ENCODE measurements around the gene SRRM2.

SRRM2 gene

DNA sequence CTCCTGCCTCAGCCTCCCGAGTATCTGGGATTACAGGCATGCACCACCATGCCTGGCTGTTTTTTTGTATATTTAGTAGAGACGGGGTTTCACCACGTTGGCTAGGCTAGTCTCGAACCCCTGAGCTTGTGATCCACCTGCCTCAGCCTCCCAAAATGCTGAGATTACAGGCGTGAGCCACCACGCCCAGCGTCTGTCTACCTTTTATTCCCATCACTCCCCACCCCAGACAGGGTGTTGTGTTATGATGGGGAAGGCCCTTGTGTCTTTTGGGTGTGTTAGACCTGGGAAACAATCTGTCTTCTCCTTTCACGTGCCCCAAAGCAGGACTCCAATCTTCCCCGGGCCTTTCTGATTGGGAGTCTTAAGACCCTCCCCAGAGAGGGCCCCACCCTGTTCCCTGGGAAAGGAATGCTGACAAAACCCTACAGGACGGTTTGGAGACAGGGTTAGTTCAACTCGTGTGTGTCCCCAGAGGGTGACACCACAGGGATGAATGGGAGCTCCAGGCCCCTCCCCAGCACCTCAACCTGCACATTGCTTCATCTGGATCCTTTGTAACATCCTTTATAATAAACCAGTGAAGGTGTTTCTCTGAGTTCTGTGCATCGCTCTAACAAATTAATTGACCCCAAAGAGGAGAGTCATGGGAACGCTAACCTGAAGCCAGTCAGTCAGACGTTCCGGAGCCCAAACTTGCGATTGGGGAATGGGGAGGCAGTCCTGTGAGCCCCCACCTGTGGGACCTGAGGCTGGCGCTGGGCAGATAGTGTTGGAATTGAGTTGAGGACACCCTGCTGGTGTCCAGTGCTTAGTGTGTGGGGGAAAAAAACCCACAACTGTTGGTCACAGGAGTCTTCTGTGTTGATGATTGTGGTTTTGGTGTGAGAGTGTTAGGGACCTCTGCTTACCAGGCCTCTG is 27.8 kb downstream of the SRRM2 start:
- no peak overlapping the region for H3K9ac ChIP-seq (ENCODE audit: low read length)
- no peaks in the 10 kb centered on the region for H3K36me3 ChIP-seq (ENCODE audit: control insufficient read depth, insufficient read depth, low read length)
- H3K27ac ChIP-seq (ENCODE audit: low read depth, low read length), result no peak overlapping the region
- peaks cover 4% of the 10 kb centered on the region for H3K27me3 ChIP-seq (ENCODE audit: control insufficient read depth, insufficient read depth, low read length)
- H3K4me3 ChIP-seq (ENCODE audit: low read length), result no peak overlapping the region
- H3K4me1 ChIP-seq (ENCODE audit: control insufficient read depth, insufficient read depth, low read length), result peaks cover 3% of the 10 kb centered on the region

GRCh38 chr16:2782583-2783351 is 30.3 kb downstream of the SRRM2 start:
- Histone ChIP-seq H3K4me3 (ENCODE audit: low read length) (no peak overlapping the region), H3K9ac (ENCODE audit: low read length) (no peak overlapping the region), H3K27me3 (ENCODE audit: control insufficient read depth, insufficient read depth, low read length) (peaks cover 16% of the 10 kb centered on the region), H3K36me3 (ENCODE audit: control insufficient read depth, insufficient read depth, low read length) (no peaks in the 10 kb centered on the region), H3K27ac (ENCODE audit: low read depth, low read length) (no peak overlapping the region), H3K4me1 (ENCODE audit: control insufficient read depth, insufficient read depth, low read length) (peaks cover 3% of the 10 kb centered on the region)

- no peaks in the 10 kb centered on the region for H3K36me3 ChIP-seq (ENCODE audit: control insufficient read depth, insufficient read depth, low read length)
- no peak overlapping the region for H3K4me3 ChIP-seq (ENCODE audit: low read length)
- no peak overlapping the region for H3K9ac ChIP-seq (ENCODE audit: low read length)
- H3K4me1 ChIP-seq (ENCODE audit: control insufficient read depth, insufficient read depth, low read length), result no peaks in the 10 kb centered on the region
- no peak overlapping the region for H3K27ac ChIP-seq (ENCODE audit: low read depth, low read length)
- peaks cover 19% of the 10 kb centered on the region for H3K27me3 ChIP-seq (ENCODE audit: control insufficient read depth, insufficient read depth, low read length)
Observed at GRCh38 chr16:2783581-2784357, 31.3 kb downstream of the SRRM2 start.

DNA sequence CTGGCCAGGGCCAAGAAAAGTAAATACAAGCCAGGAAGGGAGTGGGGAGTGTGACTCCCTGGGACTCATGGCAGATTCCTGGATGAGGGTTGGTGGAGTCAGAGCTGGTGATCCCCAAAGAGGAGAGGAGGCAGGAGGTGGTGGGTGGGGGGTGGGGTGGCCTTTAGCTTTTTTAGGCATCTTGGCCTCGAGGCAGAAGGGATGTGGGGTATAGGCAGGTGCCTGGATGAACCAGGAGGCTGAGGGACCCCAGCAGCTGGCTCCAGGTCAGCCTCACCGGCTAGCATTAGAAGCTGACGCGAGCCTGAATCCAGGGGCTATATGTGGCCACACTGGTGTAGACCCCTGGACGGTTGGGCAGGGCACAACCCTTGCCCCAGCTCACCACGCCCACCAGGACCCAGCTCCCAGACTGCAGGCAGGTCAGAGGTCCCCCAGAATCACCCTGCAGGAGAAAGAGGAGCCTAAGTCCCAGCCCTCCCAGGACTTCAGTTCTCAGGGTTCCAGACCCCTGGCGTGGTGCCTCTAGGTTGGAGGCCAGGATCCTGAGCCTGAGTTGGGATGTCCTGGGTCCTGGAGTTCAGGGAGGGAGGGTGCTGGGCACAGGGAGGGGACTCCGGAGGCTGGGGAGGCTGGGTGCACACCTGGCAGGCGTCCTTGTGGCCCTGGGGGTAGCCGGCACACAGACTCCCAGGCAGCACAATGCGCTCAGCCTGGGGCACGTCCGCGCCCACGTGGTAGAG is 32.1 kb downstream of the SRRM2 start:
- H3K36me3 ChIP-seq (ENCODE audit: control insufficient read depth, insufficient read depth, low read length), result no peaks in the 10 kb centered on the region
- H3K4me1 ChIP-seq (ENCODE audit: control insufficient read depth, insufficient read depth, low read length), result no peaks in the 10 kb centered on the region
- peak overlapping the region; percentile 43 for H3K4me3 ChIP-seq (ENCODE audit: low read length)
- no peak overlapping the region for H3K27ac ChIP-seq (ENCODE audit: low read depth, low read length)
- H3K9ac ChIP-seq (ENCODE audit: low read length), result no peak overlapping the region
- H3K27me3 ChIP-seq (ENCODE audit: control insufficient read depth, insufficient read depth, low read length), result peaks cover 19% of the 10 kb centered on the region

DNA sequence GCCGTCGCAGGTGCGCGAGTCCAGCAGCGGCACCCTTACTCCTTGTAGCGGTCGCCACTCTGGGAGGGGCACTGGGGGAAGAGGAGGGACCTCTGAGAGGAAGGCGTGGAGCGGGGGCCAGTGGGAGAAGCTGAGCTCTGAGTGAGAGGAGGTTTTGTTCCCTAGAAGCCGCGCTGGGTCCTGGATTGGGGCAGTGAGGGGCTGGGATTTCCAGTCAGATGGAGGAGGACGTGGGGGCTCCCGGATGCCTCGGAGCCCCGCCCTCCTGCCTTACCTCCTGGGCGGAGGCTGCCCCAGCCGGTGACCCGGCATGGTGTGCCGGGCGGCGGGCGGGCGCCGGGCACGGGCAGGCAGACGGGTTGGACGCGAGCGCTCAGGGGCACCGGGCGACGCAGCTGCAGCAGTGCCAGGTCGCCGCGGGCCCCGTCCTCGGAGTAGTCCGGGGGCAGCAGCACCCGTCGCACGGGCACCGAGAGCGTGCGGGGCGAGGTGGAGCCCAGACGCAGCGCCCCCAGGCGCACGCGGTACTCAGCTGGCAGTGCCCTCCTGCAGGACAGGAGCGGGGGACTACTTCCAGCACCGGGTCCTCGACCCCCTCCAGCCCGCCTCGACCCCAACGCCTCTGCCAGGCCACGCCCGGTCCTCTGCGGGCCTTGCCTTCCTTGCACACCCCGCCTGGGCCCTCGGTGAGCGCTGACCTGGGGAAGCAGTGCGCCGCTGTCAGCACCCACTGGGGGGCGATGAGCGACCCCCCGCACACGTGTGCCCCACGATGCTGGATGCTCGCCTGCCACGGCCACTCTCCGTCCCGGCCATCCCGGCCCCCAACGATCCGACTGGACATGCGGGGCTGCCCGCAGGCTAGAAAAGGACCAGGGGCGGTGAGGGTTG is 32.9 kb downstream of the SRRM2 start:
- Histone ChIP-seq H3K36me3 (ENCODE audit: control insufficient read depth, insufficient read depth, low read length) (no peaks in the 10 kb centered on the region), H3K9ac (ENCODE audit: low read length) (no peak overlapping the region), H3K27me3 (ENCODE audit: control insufficient read depth, insufficient read depth, low read length) (peaks cover 19% of the 10 kb centered on the region), H3K4me3 (ENCODE audit: low read length) (peak overlapping the region; percentile 43), H3K27ac (ENCODE audit: low read depth, low read length) (no peak overlapping the region), H3K4me1 (ENCODE audit: control insufficient read depth, insufficient read depth, low read length) (no peaks in the 10 kb centered on the region)

DNA sequence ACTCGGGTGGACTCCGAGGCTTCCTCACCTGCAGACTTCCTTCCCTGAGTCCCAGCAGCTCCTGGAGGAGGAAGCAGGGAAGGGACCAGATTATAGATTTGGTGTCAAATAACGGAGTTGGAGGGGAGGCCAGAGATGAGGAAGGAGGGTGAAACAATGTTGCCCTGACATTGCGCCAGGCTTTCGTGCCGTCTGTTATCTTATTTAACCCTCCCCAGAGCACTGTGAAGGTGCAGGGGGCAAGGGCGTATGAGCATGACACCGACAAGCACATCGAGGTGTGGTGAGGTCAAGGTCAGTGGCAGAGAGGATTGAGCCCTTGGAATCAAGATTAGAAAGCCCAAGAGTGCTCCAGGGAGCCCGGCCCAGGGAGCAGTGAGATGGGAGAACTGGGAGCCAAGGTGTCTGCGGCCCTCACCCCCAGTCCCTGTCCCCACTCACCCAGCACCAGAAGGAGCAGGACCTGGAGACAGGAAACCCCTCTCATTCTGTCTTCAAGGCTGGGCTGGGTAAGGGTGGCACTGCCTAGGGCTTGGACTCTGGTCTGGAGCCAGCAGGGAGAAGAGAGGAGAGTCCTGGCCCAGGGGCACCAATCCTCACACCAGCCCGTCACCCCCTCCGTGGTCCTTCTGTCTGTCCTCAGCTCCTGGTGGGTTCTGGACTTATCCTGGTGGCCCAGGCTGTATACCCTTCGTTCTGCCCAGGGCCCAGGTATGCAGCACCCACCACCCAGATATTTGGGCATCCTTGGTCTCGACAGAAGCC is 33.8 kb downstream of the SRRM2 start:
- no peak overlapping the region for H3K27ac ChIP-seq (ENCODE audit: low read depth, low read length)
- no peaks in the 10 kb centered on the region for H3K36me3 ChIP-seq (ENCODE audit: control insufficient read depth, insufficient read depth, low read length)
- no peaks in the 10 kb centered on the region for H3K4me1 ChIP-seq (ENCODE audit: control insufficient read depth, insufficient read depth, low read length)
- H3K9ac ChIP-seq (ENCODE audit: low read length), result no peak overlapping the region
- peaks cover 19% of the 10 kb centered on the region for H3K27me3 ChIP-seq (ENCODE audit: control insufficient read depth, insufficient read depth, low read length)
- no peak overlapping the region for H3K4me3 ChIP-seq (ENCODE audit: low read length)

DNA sequence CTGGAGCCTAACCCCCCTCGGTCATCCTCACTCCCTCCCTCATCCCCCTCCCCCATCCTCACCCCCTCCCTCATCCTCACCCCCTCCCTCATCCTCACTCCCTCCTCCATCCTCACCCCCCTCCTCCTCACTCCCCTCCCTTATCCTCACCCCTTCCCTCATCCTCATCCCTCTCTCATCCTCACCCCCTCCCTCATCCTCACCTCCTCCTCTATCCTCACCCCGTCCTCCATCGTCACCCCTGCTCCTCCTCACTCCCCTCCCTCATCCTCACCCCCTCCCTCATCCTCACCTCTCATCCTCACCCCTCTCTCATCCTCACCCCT is 34.4 kb downstream of the SRRM2 start:
- no peak overlapping the region for H3K27ac ChIP-seq (ENCODE audit: low read depth, low read length)
- H3K4me3 ChIP-seq (ENCODE audit: low read length), result no peak overlapping the region
- H3K36me3 ChIP-seq (ENCODE audit: control insufficient read depth, insufficient read depth, low read length), result no peaks in the 10 kb centered on the region
- no peak overlapping the region for H3K9ac ChIP-seq (ENCODE audit: low read length)
- peaks cover 19% of the 10 kb centered on the region for H3K27me3 ChIP-seq (ENCODE audit: control insufficient read depth, insufficient read depth, low read length)
- no peaks in the 10 kb centered on the region for H3K4me1 ChIP-seq (ENCODE audit: control insufficient read depth, insufficient read depth, low read length)

DNA sequence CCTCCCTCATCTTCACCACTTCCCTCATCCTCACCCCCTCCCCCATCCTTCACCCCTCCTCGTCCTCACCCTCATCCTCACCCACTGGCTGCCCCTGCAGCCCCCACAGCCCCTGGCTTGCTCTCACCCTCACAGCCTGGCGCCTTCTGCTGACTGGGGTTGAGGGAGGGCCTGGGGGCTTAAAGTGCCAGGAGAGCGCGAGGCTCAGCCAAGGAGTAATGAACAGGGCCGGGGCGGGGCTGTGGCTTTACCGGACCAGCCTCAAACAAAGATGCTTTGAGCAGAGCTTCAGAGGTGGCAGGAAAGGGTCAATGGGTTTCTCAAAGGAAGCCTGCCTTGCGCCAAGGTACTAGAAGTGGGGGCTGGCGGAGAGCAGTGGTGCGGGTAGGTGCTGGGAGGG is 35.0 kb downstream of the SRRM2 start, which contains the start of gene PRSS33:
PRSS33 (minus strand) TSS at position 155 of the 400 bp plus-strand sequence. CDS start 1,013 bp downstream, outside the sequence.
- Histone ChIP-seq H3K27ac (ENCODE audit: low read depth, low read length) (no peak within 1 kb of the TSS), H3K9ac (ENCODE audit: low read length) (no peak within 1 kb of the TSS), H3K36me3 (ENCODE audit: control insufficient read depth, insufficient read depth, low read length) (no peaks in the 10 kb centered on the region), H3K4me3 (ENCODE audit: low read length) (no peak within 1 kb of the TSS), H3K4me1 (ENCODE audit: control insufficient read depth, insufficient read depth, low read length) (no peaks in the 10 kb centered on the region), H3K27me3 (ENCODE audit: control insufficient read depth, insufficient read depth, low read length) (peaks cover 19% of the 10 kb centered on the region)

- no peak overlapping the region for H3K27ac ChIP-seq (ENCODE audit: low read depth, low read length)
- H3K9ac ChIP-seq (ENCODE audit: low read length), result no peak overlapping the region
- H3K27me3 ChIP-seq (ENCODE audit: control insufficient read depth, insufficient read depth, low read length), result peaks cover 19% of the 10 kb centered on the region
- no peaks in the 10 kb centered on the region for H3K36me3 ChIP-seq (ENCODE audit: control insufficient read depth, insufficient read depth, low read length)
- H3K4me1 ChIP-seq (ENCODE audit: control insufficient read depth, insufficient read depth, low read length), result no peaks in the 10 kb centered on the region
- no peak overlapping the region for H3K4me3 ChIP-seq (ENCODE audit: low read length)
Observed at GRCh38 chr16:2787961-2788360, 35.5 kb downstream of the SRRM2 start.

DNA sequence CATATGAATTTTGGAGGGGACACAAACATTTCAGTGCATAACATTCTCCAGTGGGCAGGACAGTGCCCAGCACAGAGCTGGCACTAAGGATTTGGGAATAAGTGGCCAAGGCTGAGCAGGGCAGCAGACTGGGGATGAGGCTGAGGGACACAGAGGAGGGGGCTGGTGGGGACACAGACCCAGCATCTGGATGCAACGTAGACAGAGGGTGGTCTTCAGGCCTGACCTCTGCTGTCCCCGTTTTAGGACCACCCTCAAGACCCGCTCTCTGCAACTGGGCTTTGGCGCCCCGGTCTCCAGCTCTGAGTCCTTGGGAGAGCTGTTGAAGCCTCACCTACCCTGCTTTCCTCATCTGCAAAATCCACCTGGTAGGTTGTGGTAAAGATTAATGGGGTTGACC is 38.2 kb downstream of the SRRM2 start:
- Histone ChIP-seq H3K9ac (ENCODE audit: low read length) (no peak overlapping the region), H3K27me3 (ENCODE audit: control insufficient read depth, insufficient read depth, low read length) (peaks cover 12% of the 10 kb centered on the region), H3K4me1 (ENCODE audit: control insufficient read depth, insufficient read depth, low read length) (no peaks in the 10 kb centered on the region), H3K36me3 (ENCODE audit: control insufficient read depth, insufficient read depth, low read length) (no peaks in the 10 kb centered on the region), H3K4me3 (ENCODE audit: low read length) (no peak overlapping the region), H3K27ac (ENCODE audit: low read depth, low read length) (no peak overlapping the region)

Data from rectal smooth muscle tissue (tissue), 1 donor.